ENCODE data around the gene ZNF593.
A peak's percentile ranks its signal among the peaks of the same experiment; 100 is the strongest.

Gene ZNF593

DNA sequence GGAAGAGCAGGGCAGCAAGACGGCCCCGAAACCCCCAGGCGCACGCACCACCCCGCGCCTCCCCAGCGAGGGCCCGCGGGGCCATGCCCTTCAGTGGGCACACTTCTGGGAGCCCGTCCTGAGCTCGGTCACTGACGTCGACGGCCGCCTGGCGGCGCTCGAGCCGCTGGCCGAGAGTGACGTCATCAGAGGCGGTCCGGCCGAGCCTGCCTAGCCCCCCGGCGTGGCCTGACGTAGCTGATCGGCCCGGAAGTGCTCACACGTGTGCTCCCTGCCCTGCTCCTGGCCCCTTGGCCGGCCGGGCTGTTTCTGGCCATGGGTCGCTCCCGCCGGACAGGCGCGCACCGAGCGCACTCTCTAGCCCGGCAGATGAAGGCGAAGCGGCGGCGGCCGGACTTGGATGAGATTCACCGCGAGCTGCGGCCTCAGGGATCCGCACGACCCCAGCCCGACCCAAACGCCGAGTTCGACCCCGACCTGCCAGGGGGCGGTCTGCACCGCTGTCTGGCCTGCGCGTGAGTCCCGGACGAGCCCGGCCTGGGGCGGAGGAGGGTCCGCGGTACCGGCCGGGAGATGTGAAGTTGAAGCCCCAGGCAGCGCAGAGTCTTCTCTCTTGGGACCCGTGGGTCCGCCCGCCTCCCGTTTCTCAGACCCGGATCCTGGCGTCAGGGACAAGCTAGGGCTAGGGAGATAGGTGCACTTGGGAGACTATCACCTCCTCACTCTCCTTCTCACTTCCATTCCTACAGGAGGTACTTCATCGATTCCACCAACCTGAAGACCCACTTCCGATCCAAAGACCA is at the start of gene ZNF593:
TSS of gene ZNF593 (plus strand) at position 240 of the 803 bp plus-strand sequence. CDS start at position 316, 76 bp downstream.
- H3K4me3 Mint-ChIP-seq = peak within 1 kb of the TSS; percentile 90
- H3K36me3 Mint-ChIP-seq (ENCODE audit: low read depth) = no peaks in the 10 kb centered on the region
- H3K4me1 Mint-ChIP-seq (ENCODE audit: low read depth) = peaks cover 20% of the 10 kb centered on the region
- DNase-seq (ENCODE audit: low spot score) = peak; percentile 92
- H3K27ac Mint-ChIP-seq = peak within 1 kb of the TSS; percentile 86
- no peaks in the 10 kb centered on the region for H3K9me3 Mint-ChIP-seq
- H3K27me3 Mint-ChIP-seq (ENCODE audit: low read depth) = peaks cover 18% of the 10 kb centered on the region

- H3K27ac Mint-ChIP-seq = peak overlapping the region; percentile 57
- no peak for DNase-seq (ENCODE audit: low spot score)
- H3K9me3 Mint-ChIP-seq = no peaks in the 10 kb centered on the region
- peaks cover 60% of the 10 kb centered on the region for H3K36me3 Mint-ChIP-seq (ENCODE audit: low read depth)
- no peak overlapping the region for H3K4me3 Mint-ChIP-seq
- peaks cover 61% of the 10 kb centered on the region for H3K4me1 Mint-ChIP-seq (ENCODE audit: low read depth)
- H3K27me3 Mint-ChIP-seq (ENCODE audit: low read depth) = no peaks in the 10 kb centered on the region
Observed at GRCh38 chr1:26121854-26122773, 47.6 kb upstream of the ZNF593 start.

GRCh38 chr1:26122988-26123973 is 46.4 kb upstream of the ZNF593 start:
- peak; percentile 29 for DNase-seq (ENCODE audit: low spot score)
- H3K4me3 Mint-ChIP-seq = peak overlapping the region; percentile 85

GRCh38 chr1:26124418-26125331 is 45.0 kb upstream of the ZNF593 start:
- Mint-ChIP-seq H3K4me3 (peak overlapping the region; percentile 85), H3K27ac (peak overlapping the region; percentile 98)

More at GRCh38 chr1:26122988-26123973, 46.4 kb upstream of the ZNF593 start:
- Mint-ChIP-seq H3K27ac (peak overlapping the region; percentile 86), H3K36me3 (ENCODE audit: low read depth) (peaks cover 59% of the 10 kb centered on the region), H3K4me1 (ENCODE audit: low read depth) (peaks cover 71% of the 10 kb centered on the region), H3K27me3 (ENCODE audit: low read depth) (no peaks in the 10 kb centered on the region), H3K9me3 (no peaks in the 10 kb centered on the region)

DNA sequence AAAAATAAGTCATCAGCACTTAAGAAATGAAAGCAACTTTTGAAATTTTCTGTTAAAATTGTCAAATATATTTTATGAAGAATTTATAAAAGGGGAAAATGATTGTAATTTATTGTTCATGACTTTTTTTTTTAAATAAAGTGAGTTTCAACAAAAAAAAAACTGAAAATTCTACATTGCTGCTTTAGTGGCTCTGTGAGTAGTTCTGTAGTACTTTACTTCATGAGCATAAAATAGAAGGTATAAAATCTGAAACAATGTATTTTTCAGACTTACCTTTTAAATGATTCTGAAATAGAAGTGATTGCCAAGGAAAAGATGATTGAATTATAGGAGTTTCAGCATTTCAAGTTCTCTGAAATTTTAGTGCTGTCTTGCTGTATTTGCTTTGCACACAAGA is 44.3 kb upstream of the ZNF593 start:
- Mint-ChIP-seq H3K27ac (peak overlapping the region; percentile 98), H3K4me3 (peak overlapping the region; percentile 85), H3K9me3 (no peaks in the 10 kb centered on the region), H3K4me1 (ENCODE audit: low read depth) (peaks cover 59% of the 10 kb centered on the region), H3K27me3 (ENCODE audit: low read depth) (no peaks in the 10 kb centered on the region), H3K36me3 (ENCODE audit: low read depth) (peaks cover 41% of the 10 kb centered on the region)
- no peak for DNase-seq (ENCODE audit: low spot score)

More at GRCh38 chr1:26124418-26125331, 45.0 kb upstream of the ZNF593 start:
- no peaks in the 10 kb centered on the region for H3K9me3 Mint-ChIP-seq
- peaks cover 65% of the 10 kb centered on the region for H3K4me1 Mint-ChIP-seq (ENCODE audit: low read depth)
- H3K36me3 Mint-ChIP-seq (ENCODE audit: low read depth) = peaks cover 48% of the 10 kb centered on the region
- no peak for DNase-seq (ENCODE audit: low spot score)
- no peaks in the 10 kb centered on the region for H3K27me3 Mint-ChIP-seq (ENCODE audit: low read depth)

DNA sequence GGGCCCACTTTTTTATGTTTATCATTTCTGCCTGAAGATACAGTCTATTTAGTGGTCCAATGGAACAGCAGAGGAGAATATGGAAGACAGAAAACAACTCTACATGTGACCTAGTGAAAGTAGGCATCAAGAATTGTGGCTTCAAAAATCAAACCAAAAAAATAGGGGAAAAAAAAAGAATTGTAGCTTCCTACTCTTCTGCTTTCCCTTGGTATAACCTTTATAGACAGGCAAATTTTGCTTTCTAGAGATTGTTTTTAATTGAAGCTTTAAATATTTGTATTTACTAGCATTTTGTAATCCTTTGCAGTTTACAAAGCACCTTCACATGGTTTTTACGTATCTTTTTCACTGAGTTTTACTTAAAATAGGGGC is 43.8 kb upstream of the ZNF593 start:
- Mint-ChIP-seq H3K36me3 (ENCODE audit: low read depth) (peaks cover 39% of the 10 kb centered on the region), H3K4me1 (ENCODE audit: low read depth) (peaks cover 58% of the 10 kb centered on the region)
- DNase-seq (ENCODE audit: low spot score) = no peak

GRCh38 chr1:26126321-26127084 is 43.2 kb upstream of the ZNF593 start:
- peak; percentile 68 for DNase-seq (ENCODE audit: low spot score)
- Mint-ChIP-seq H3K36me3 (ENCODE audit: low read depth) (peaks cover 39% of the 10 kb centered on the region), H3K4me3 (peak overlapping the region; percentile 85), H3K27me3 (ENCODE audit: low read depth) (no peaks in the 10 kb centered on the region), H3K9me3 (no peaks in the 10 kb centered on the region), H3K4me1 (ENCODE audit: low read depth) (peaks cover 58% of the 10 kb centered on the region), H3K27ac (peak overlapping the region; percentile 98)

More for the DNA sequence above, 43.8 kb upstream of the ZNF593 start:
- Mint-ChIP-seq H3K27me3 (ENCODE audit: low read depth) (no peaks in the 10 kb centered on the region), H3K4me3 (peak overlapping the region; percentile 85), H3K9me3 (no peaks in the 10 kb centered on the region), H3K27ac (peak overlapping the region; percentile 98)

GRCh38 chr1:26127235-26128163 is 42.2 kb upstream of the ZNF593 start:
- Mint-ChIP-seq H3K4me1 (ENCODE audit: low read depth) (peaks cover 54% of the 10 kb centered on the region), H3K4me3 (peak overlapping the region; percentile 85), H3K36me3 (ENCODE audit: low read depth) (peaks cover 30% of the 10 kb centered on the region), H3K27ac (peak overlapping the region; percentile 98), H3K27me3 (ENCODE audit: low read depth) (no peaks in the 10 kb centered on the region), H3K9me3 (no peaks in the 10 kb centered on the region)
- DNase-seq (ENCODE audit: low spot score) = no peak

GRCh38 chr1:26129778-26130177 is 39.9 kb upstream of the ZNF593 start:
- no peaks in the 10 kb centered on the region for H3K27me3 Mint-ChIP-seq (ENCODE audit: low read depth)
- H3K36me3 Mint-ChIP-seq (ENCODE audit: low read depth) = peaks cover 15% of the 10 kb centered on the region
- DNase-seq (ENCODE audit: low spot score) = no peak
- H3K4me1 Mint-ChIP-seq (ENCODE audit: low read depth) = peaks cover 36% of the 10 kb centered on the region
- peaks cover 8% of the 10 kb centered on the region for H3K9me3 Mint-ChIP-seq
- no peak overlapping the region for H3K4me3 Mint-ChIP-seq
- no peak overlapping the region for H3K27ac Mint-ChIP-seq

DNA sequence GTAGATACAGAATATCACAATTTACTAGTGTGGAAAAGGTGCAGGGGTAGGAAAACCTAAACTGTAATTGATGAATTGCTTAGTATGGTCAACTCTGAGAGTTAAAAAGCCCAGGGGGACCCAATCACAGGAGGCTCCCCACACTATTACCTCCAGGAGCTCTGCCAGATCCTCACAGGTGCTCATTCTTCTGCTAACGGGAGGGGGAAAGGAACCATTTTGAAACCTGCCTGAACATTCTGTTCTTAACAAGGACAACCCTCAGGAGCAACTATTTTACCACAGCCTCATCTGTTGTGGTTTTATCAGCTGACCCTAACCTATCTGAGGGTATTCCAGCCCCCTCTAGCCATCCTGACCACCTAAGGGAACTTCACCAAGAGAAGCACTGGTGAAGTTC is 39.0 kb upstream of the ZNF593 start:
- Mint-ChIP-seq H3K36me3 (ENCODE audit: low read depth) (peaks cover 11% of the 10 kb centered on the region), H3K27ac (no peak overlapping the region), H3K4me1 (ENCODE audit: low read depth) (peaks cover 30% of the 10 kb centered on the region), H3K9me3 (peaks cover 8% of the 10 kb centered on the region), H3K27me3 (ENCODE audit: low read depth) (no peaks in the 10 kb centered on the region), H3K4me3 (no peak overlapping the region)
- no peak for DNase-seq (ENCODE audit: low spot score)

- Mint-ChIP-seq H3K9me3 (peaks cover 8% of the 10 kb centered on the region), H3K27me3 (ENCODE audit: low read depth) (no peaks in the 10 kb centered on the region), H3K27ac (no peak overlapping the region), H3K36me3 (ENCODE audit: low read depth) (peaks cover 7% of the 10 kb centered on the region), H3K4me1 (ENCODE audit: low read depth) (peaks cover 20% of the 10 kb centered on the region), H3K4me3 (no peak overlapping the region)
- no peak for DNase-seq (ENCODE audit: low spot score)
Observed at GRCh38 chr1:26132128-26132833, 37.4 kb upstream of the ZNF593 start.

All from T-helper 2 cell treated with Interferon-gamma antibody and Interleukin-4, amounts not matched to agents 5 μg/mL and 100 μg/mL, for 36 hours (primary cell).